ENCODE data around the gene NTN1.

- no peak for TF ChIP-seq CTCF (conservative IDR thresholded peaks at IDR 0.05; ENCODE audit: low read length)
- no peak for TF ChIP-seq EZH2phosphoT487 (IDR thresholded peaks at IDR 0.05; ENCODE audit: borderline replicate concordance, low read depth, low read length)
These were observed 162.0 kb downstream of the NTN1 start for GRCh38 chr17:9183306-9183705.

All from OCI-LY7 (cell line).